Measurements from ENCODE around the gene CCL3.

- TF ChIP-seq CTCF (IDR thresholded peaks at IDR 0.05) (no peak), EP300 (IDR thresholded peaks at IDR 0.05) (no peak), POLR2A (IDR thresholded peaks at IDR 0.05) (no peak)
Observed at GRCh38 chr17:36106493-36106835, 16.5 kb upstream of the CCL3 start.

Data from ovary (tissue), 3 donors.